H9 (cell line): ENCODE measurements around the gene PPP1R2B. TPM values are rescaled to one million over a fixed set of nuclear protein-coding genes. Genes with fewer than 3 reads are reported as not detected.

Experiments
- DNase-seq: peaks from one replicate; pipeline ENCODE4 v3.0.0-alpha.2; 2017
- H2AFZ ChIP-seq: one replicate; pipeline ENCODE4 v1.6.1; 2013; ENCODE audit warnings: mild to moderate bottlenecking, low read length, control low read depth, moderate library complexity
- H2AK5ac ChIP-seq: 2 replicates; pipeline ENCODE4 v1.6.1; 2013; ENCODE audit warnings: low read length, control low read depth, mixed read lengths; ENCODE audit not compliant: insufficient read length
- H2BK120ac ChIP-seq: one replicate; pipeline ENCODE4 v1.6.1; 2013; ENCODE audit warnings: low read depth, mild to moderate bottlenecking, low read length, control low read depth, inconsistent platforms; ENCODE audit not compliant: poor library complexity, severe bottlenecking
- H2BK12ac ChIP-seq: 2 replicates; pipeline ENCODE4 v1.6.1; 2013; ENCODE audit warnings: low read length, control low read depth, mixed read lengths, low read depth; ENCODE audit not compliant: insufficient read length
- H2BK15ac ChIP-seq: 2 replicates; pipeline ENCODE4 v1.6.1; 2013; ENCODE audit warnings: low read depth, low read length, control low read depth
- H2BK20ac ChIP-seq: one replicate; pipeline ENCODE4 v1.6.1; 2013; ENCODE audit warnings: low read depth, mild to moderate bottlenecking, low read length, control low read depth, inconsistent platforms; ENCODE audit not compliant: poor library complexity, severe bottlenecking
- H2BK5ac ChIP-seq: 2 replicates; pipeline ENCODE4 v1.6.1; 2013; ENCODE audit warnings: low read length, control low read depth, mixed read lengths; ENCODE audit not compliant: insufficient read length
- H3K14ac ChIP-seq: 2 replicates; pipeline ENCODE4 v1.6.1; 2013; ENCODE audit warnings: low read length, control low read depth; ENCODE audit not compliant: insufficient read depth
- H3K18ac ChIP-seq: 2 replicates; pipeline ENCODE4 v1.6.1; 2013; ENCODE audit warnings: low read depth, mild to moderate bottlenecking, mixed read lengths, low read length, control low read depth; ENCODE audit not compliant: insufficient read length
- H3K23ac ChIP-seq: 2 replicates; pipeline ENCODE4 v1.6.1; 2013; ENCODE audit warnings: low read length, control low read depth, mixed read lengths, low read depth; ENCODE audit not compliant: insufficient read length
- H3K23me2 ChIP-seq: 2 replicates; pipeline ENCODE4 v1.6.1; 2013; ENCODE audit warnings: low read depth, mild to moderate bottlenecking, mixed read lengths, low read length, control low read depth; ENCODE audit not compliant: insufficient read length, poor library complexity, severe bottlenecking
- H3K27ac ChIP-seq: 2 replicates; pipeline ENCODE4 v1.5.1; 2013; ENCODE audit warnings: low read length, control low read depth, mixed read lengths, low read depth; ENCODE audit not compliant: insufficient read length
- H3K27me3 ChIP-seq: 2 replicates; pipeline ENCODE4 v1.6.1; 2013; ENCODE audit warnings: low read length, control low read depth, inconsistent platforms; ENCODE audit not compliant: insufficient read depth
- H3K4ac ChIP-seq: 2 replicates; pipeline ENCODE4 v1.6.1; 2013; ENCODE audit warnings: low read depth, mild to moderate bottlenecking, control low read depth, inconsistent platforms, low read length, moderate library complexity
- H3K4me1 ChIP-seq: 2 replicates; pipeline ENCODE4 v1.6.1; 2013; ENCODE audit warnings: low read length, control low read depth, inconsistent platforms; ENCODE audit not compliant: insufficient read depth
- H3K4me2 ChIP-seq: 2 replicates; pipeline ENCODE4 v1.6.1; 2013; ENCODE audit warnings: low read length, control low read depth, mixed read lengths; ENCODE audit not compliant: insufficient read length, insufficient read depth
- H3K56ac ChIP-seq: 2 replicates; pipeline ENCODE4 v1.6.1; 2013; ENCODE audit warnings: low read depth, mild to moderate bottlenecking, mixed read lengths, low read length, control low read depth; ENCODE audit not compliant: insufficient read length
- H3K79me1 ChIP-seq: 2 replicates; pipeline ENCODE4 v1.6.1; 2013; ENCODE audit warnings: low read depth, mild to moderate bottlenecking, moderate library complexity, low read length, control low read depth, inconsistent platforms; ENCODE audit not compliant: insufficient read depth, poor library complexity, severe bottlenecking
- H3K79me2 ChIP-seq: 2 replicates; pipeline ENCODE4 v1.6.1; 2013; ENCODE audit warnings: low read length, control low read depth, inconsistent platforms; ENCODE audit not compliant: insufficient read depth
- H3K9ac ChIP-seq: 2 replicates; pipeline ENCODE4 v1.6.1; 2013; ENCODE audit warnings: low read length, control low read depth, mixed read lengths; ENCODE audit not compliant: insufficient read length; ENCODE audit errors: extremely low read depth
- H3K9me3 ChIP-seq: one replicate; pipeline ENCODE4 v1.6.1; 2013; ENCODE audit warnings: low read depth, low read length, inconsistent platforms; ENCODE audit not compliant: control insufficient read depth
- H3T11ph ChIP-seq: one replicate; pipeline ENCODE4 v1.6.1; 2013; ENCODE audit warnings: mild to moderate bottlenecking, low read length, control low read depth, inconsistent platforms
- H4K20me1 ChIP-seq: one replicate; pipeline ENCODE4 v1.6.1; 2013; ENCODE audit not compliant: control insufficient read depth, insufficient read length, insufficient read depth
- H4K5ac ChIP-seq: 2 replicates; pipeline ENCODE4 v1.6.1; 2013; ENCODE audit warnings: low read depth, mild to moderate bottlenecking, mixed read lengths, low read length, control low read depth; ENCODE audit not compliant: insufficient read length
- H4K8ac ChIP-seq: replicated peaks from 2 replicates; pipeline ENCODE4 v1.6.1; 2013; ENCODE audit warnings: low read length, control low read depth, mixed read lengths, low read depth; ENCODE audit not compliant: insufficient read length
- H4K91ac ChIP-seq: 2 replicates; pipeline ENCODE4 v1.6.1; 2013; ENCODE audit warnings: low read depth, mild to moderate bottlenecking, moderate library complexity, mixed read lengths, low read length, control low read depth; ENCODE audit not compliant: insufficient read length
- H3K27ac Mint-ChIP-seq, 3 experiments: 2 replicates in 2 of 3; 3 replicates in 1 of 3; pipeline ENCODE4 v1.8.0; 2020 to 2021; ENCODE audit warnings: mixed read lengths in 3 of 3, mild to moderate bottlenecking in 1 of 3, moderate library complexity in 1 of 3
- H3K27me3 Mint-ChIP-seq: 2 replicates; pipeline ENCODE4 v1.8.0; 2021; ENCODE audit warnings: low read depth, mild to moderate bottlenecking, moderate library complexity, mixed read lengths
- H3K36me3 Mint-ChIP-seq, 3 experiments: 2 replicates in 2 of 3; 3 replicates in 1 of 3; pipeline ENCODE4 v1.8.0; 2020 to 2021; ENCODE audit warnings: low read depth in 3 of 3, mixed read lengths in 3 of 3; ENCODE audit not compliant: insufficient read depth in 1 of 3
- H3K4me1 Mint-ChIP-seq, 2 experiments: 2 replicates each; pipeline ENCODE4 v1.8.0; 2020; ENCODE audit warnings: mixed read lengths in 2 of 2
- H3K4me3 Mint-ChIP-seq, 2 experiments: 2 replicates in 1 of 2; 3 replicates in 1 of 2; pipeline ENCODE4 v1.8.0; 2020 to 2021; ENCODE audit warnings: mild to moderate bottlenecking in 2 of 2, mixed read lengths in 2 of 2, moderate library complexity in 1 of 2
- H3K9me3 Mint-ChIP-seq, 2 experiments: 2 replicates in 1 of 2; 3 replicates in 1 of 2; pipeline ENCODE4 v1.8.0; 2020; ENCODE audit warnings: mild to moderate bottlenecking in 2 of 2, mixed read lengths in 2 of 2, moderate library complexity in 1 of 2
- CTCF ChIP-seq: fragments of 200-600 bp; sonication (generic); conservative IDR thresholded peaks from 3 replicates; pipeline ENCODE4 v1.8.0; 2021; ENCODE audit warnings: antibody characterized with exemption, mild to moderate bottlenecking
- WGBS: extraction: QIAGEN DNeasy Blood & Tissue Kit; methylation state at CpG from one replicate; pipeline ENCODE4 v1.1.7; 2013; ENCODE audit warnings: missing lambda C conversion rate, low lambda C conversion rate, mixed read lengths; ENCODE audit not compliant: insufficient read length; ENCODE audit errors: extremely low coverage; 5-methylcytosine and 5-hydroxymethylcytosine counted together
- total RNA-seq: library from RNA; stranded (reverse); gene quantifications from 2 replicates; pipeline ENCODE4 v1.2.1, GENCODE V29; 2021

PPP1R2B gene
- total RNA-seq, 1 experiment from 2014 or later, result not detected

GRCh38 chr5:156826150-156826549, 23.9 kb upstream of the PPP1R2B start:
- no peak overlapping the region for H3K27ac ChIP-seq
- H3K23ac ChIP-seq, result no peak overlapping the region
- H2BK120ac ChIP-seq, result no peak overlapping the region
- no peaks in the 10 kb centered on the region for H3K79me1 ChIP-seq
- Mint-ChIP-seq H3K4me3 (no peak overlapping the region), H3K9me3 (peaks cover 7 to 8% of the 10 kb centered on the region in 2 experiments; a peak in 3 of 5 replicates), H3K36me3 (peaks cover 0 to 8% (median 3%) of the 10 kb centered on the region in 3 experiments; a peak in 2 of 7 replicates), H3K27me3 (no peaks in the 10 kb centered on the region), H3K27ac (peak overlapping the region in 1 of 3 experiments; percentile 31; a peak in 1 of 7 replicates), H3K4me1 (peaks cover 7 to 17% of the 10 kb centered on the region in 2 experiments; a peak in 3 of 4 replicates)
- no peak overlapping the region for H4K8ac ChIP-seq
- H3K9me3 ChIP-seq, result no peaks in the 10 kb centered on the region
- H3K79me2 ChIP-seq, result no peaks in the 10 kb centered on the region
- H3K27me3 ChIP-seq, result no peaks in the 10 kb centered on the region
- no peaks in the 10 kb centered on the region for H4K20me1 ChIP-seq
- no peak overlapping the region for H3K56ac ChIP-seq
- no peak overlapping the region for H2AFZ ChIP-seq
- no peak overlapping the region for H3K4ac ChIP-seq
- H3K14ac ChIP-seq, result no peak overlapping the region
- H4K5ac ChIP-seq, result no peak overlapping the region
- no peak for DNase-seq
- no peak for TF ChIP-seq CTCF
- H2BK20ac ChIP-seq, result no peak overlapping the region
- H2AK5ac ChIP-seq, result no peak overlapping the region
- no peak overlapping the region for H3K9ac ChIP-seq
- no peak overlapping the region for H3T11ph ChIP-seq
- H3K23me2 ChIP-seq, result no peaks in the 10 kb centered on the region
- H3K18ac ChIP-seq, result no peak overlapping the region
- H2BK12ac ChIP-seq, result no peak overlapping the region
- no peak overlapping the region for H2BK5ac ChIP-seq
- peaks cover 2% of the 10 kb centered on the region; the same call in 1 of the 2 replicates for H3K4me1 ChIP-seq
- H3K4me2 ChIP-seq, result no peak overlapping the region
- H2BK15ac ChIP-seq, result no peak overlapping the region
- H4K91ac ChIP-seq, result no peak overlapping the region
- WGBS, result no CpG with 5 or more reads among the region's 4 CpGs
